H1 (cell line): Measurements from ENCODE around the gene CTTNBP2NL.

Source experiments
- POLR2A ChIP-seq, 2 experiments: IDR thresholded peaks; 1 replicate in 1 of 2; 2 replicates in 1 of 2; pipeline ENCODE4 v1.6.1; 2011; ENCODE audit warnings: low read depth in 2 of 2, low read length in 2 of 2, mild to moderate bottlenecking in 2 of 2; ENCODE audit errors: control extremely low read depth in 1 of 2
- POLR2AphosphoS5 ChIP-seq: IDR thresholded peaks from 2 replicates; pipeline ENCODE4 v1.6.1; 2011; ENCODE audit warnings: low read depth, low read length

DNA sequence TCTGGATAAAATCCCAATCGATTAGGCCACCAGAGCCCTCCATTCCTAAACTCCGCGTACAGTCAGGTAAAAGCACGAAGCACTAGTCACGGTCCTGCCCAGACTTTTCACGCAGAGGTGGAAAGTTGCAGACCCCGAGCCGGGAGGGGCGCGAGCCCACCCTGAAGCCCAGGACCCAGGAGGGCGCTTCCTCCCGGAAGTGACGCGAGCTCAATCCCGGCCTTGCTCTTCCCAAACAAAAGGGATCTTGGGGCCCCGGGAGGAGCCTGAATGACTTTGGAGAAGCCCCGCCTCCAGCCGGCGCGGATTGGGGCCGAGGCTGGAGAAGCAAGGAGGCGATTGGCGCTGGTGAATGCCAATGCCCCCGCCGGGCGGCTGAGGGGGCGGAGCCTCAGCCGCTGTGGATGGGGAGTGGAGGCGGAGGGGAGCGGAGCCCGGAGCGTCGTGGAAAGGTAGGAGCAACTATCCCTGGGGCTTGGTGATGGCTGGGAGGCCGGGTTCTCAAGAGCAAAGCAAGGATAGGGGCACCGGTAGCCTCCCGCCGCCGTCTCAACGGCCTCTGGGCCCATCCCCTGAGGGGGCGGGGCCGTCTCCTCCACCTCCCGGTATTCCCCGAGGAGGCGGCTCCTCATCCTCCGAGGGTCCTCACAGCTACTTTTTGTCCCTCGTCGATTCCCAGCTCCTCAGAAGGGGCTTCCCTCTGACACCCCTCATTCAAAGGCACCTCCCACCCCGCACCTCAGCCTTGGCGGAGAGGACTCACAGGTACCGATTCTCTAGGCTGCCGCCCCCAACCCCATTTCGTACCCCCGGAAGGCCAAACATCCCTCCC is at the start of gene CTTNBP2NL:
- peak; percentile 81 for TF ChIP-seq POLR2AphosphoS5
- peak; percentile 78 to 87 for TF ChIP-seq POLR2A (IDR thresholded peaks at IDR 0.05; ENCODE audit: control extremely low read depth in 1 of 2, low read depth in 2 of 2, low read length in 2 of 2)
